ENCODE measurements around the gene TP73. TPM values are rescaled to one million over a fixed set of nuclear protein-coding genes. Genes with fewer than 3 reads are reported as not detected.
A peak's percentile ranks its signal among the peaks of the same experiment; 100 is the strongest.

TP73 gene
- total RNA-seq, 8 experiments from 2014 or later, result 0.27 to 2.0 (median 0.83) TPM

- in situ Hi-C loops (cut with MboI; ENCODE audit: low pct_unique_long_range_greater_than_20kb in 2 of 9, low sequenced_read_pairs in 9 of 9, unreplicated experiment in 9 of 9), result no loop called here
- H3K27ac ChIP-seq, result no peak overlapping the region
- no peak for ATAC-seq (replicated peaks in 6 of 8)
- H3K4me3 ChIP-seq, result no peak overlapping the region
- peaks cover 0 to 7% of the 10 kb centered on the region in 2 donors for H3K4me1 ChIP-seq (replicated peaks in 1 of 2)
- 53 to 73% (median 56%) methylated on average over 6 to 12 of the region's 22 CpGs; no CpG with 5 or more reads in 6 of the 10 experiments for WGBS, 10 experiments
Measured at GRCh38 chr1:3676581-3677470, 24.5 kb downstream of the TP73 start.

GRCh38 chr1:3677484-3677883 lies 25.2 kb downstream of the TP73 start:
- ATAC-seq (replicated peaks in 6 of 8), result no peak
- WGBS, 10 experiments, result 33 to 100% (median 62%) methylated on average over 1 to 5 of the region's 5 CpGs; no CpG with 5 or more reads in 2 of the 10 experiments
- H3K27ac ChIP-seq, result no peak overlapping the region
- H3K4me1 ChIP-seq (replicated peaks in 1 of 2), result peaks cover 0 to 3% of the 10 kb centered on the region in 2 donors
- no peak overlapping the region for H3K4me3 ChIP-seq
- in situ Hi-C loops (cut with MboI; ENCODE audit: low pct_unique_long_range_greater_than_20kb in 2 of 9, low sequenced_read_pairs in 9 of 9, unreplicated experiment in 9 of 9), result no loop called here

GRCh38 chr1:3678361-3679097 lies 26.2 kb downstream of the TP73 start:
- WGBS, 10 experiments, result 36 to 73% (median 50%) methylated on average over 1 to 13 of the region's 21 CpGs; no CpG with 5 or more reads in 5 of the 10 experiments
- Histone ChIP-seq H3K27ac (no peak overlapping the region), H3K4me1 (replicated peaks in 1 of 2) (peaks cover 0 to 3% of the 10 kb centered on the region in 2 donors), H3K4me3 (no peak overlapping the region)
- no peak for ATAC-seq (replicated peaks in 6 of 8)
- in situ Hi-C loops (cut with MboI; ENCODE audit: low pct_unique_long_range_greater_than_20kb in 2 of 9, low sequenced_read_pairs in 9 of 9, unreplicated experiment in 9 of 9), result no loop called here

- ATAC-seq (replicated peaks in 6 of 8), result no peak
- WGBS, 10 experiments, result 77 to 96% (median 84%) methylated on average over 2 to 17 of the region's 18 CpGs; no CpG with 5 or more reads in 1 of the 10 experiments
- in situ Hi-C loops (cut with MboI; ENCODE audit: low pct_unique_long_range_greater_than_20kb in 2 of 9, low sequenced_read_pairs in 9 of 9, unreplicated experiment in 9 of 9), result no loop called here
- Histone ChIP-seq H3K4me1 (replicated peaks in 1 of 2) (peaks cover 0 to 7% of the 10 kb centered on the region in 2 donors), H3K27ac (no peak overlapping the region), H3K4me3 (no peak overlapping the region)
Measured at GRCh38 chr1:3679098-3679555, 26.8 kb downstream of the TP73 start.

- 60 to 92% (median 79%) methylated on average over 1 to 9 of the region's 9 CpGs; no CpG with 5 or more reads in 1 of the 10 experiments for WGBS, 10 experiments
- H3K4me3 ChIP-seq, result no peak overlapping the region
- H3K27ac ChIP-seq, result no peak overlapping the region
- peaks cover 0 to 7% of the 10 kb centered on the region in 2 donors for H3K4me1 ChIP-seq (replicated peaks in 1 of 2)
- in situ Hi-C loops (cut with MboI; ENCODE audit: low pct_unique_long_range_greater_than_20kb in 2 of 9, low sequenced_read_pairs in 9 of 9, unreplicated experiment in 9 of 9), result no loop called here
- no peak for ATAC-seq (replicated peaks in 6 of 8)
Measured at GRCh38 chr1:3679799-3680453, 27.6 kb downstream of the TP73 start.

GRCh38 chr1:3680488-3681230 lies 28.3 kb downstream of the TP73 start:
- 62 to 100% (median 80%) methylated on average over 1 to 12 of the region's 20 CpGs; no CpG with 5 or more reads in 5 of the 10 experiments for WGBS, 10 experiments
- in situ Hi-C loops (cut with MboI; ENCODE audit: low pct_unique_long_range_greater_than_20kb in 2 of 9, low sequenced_read_pairs in 9 of 9, unreplicated experiment in 9 of 9), result no loop called here
- ATAC-seq (replicated peaks in 6 of 8), result peak in 5 of 8 experiments; percentile 7 to 78 (median 60)
- Histone ChIP-seq H3K4me3 (no peak overlapping the region), H3K27ac (no peak overlapping the region), H3K4me1 (replicated peaks in 1 of 2) (peaks cover 0 to 7% of the 10 kb centered on the region in 2 donors)

- 79 to 91% (median 80%) methylated on average over 1 to 9 of the region's 19 CpGs; no CpG with 5 or more reads in 7 of the 10 experiments for WGBS, 10 experiments
- H3K27ac ChIP-seq, result no peak overlapping the region
- H3K4me3 ChIP-seq, result no peak overlapping the region
- peaks cover 0 to 7% of the 10 kb centered on the region in 2 donors for H3K4me1 ChIP-seq (replicated peaks in 1 of 2)
- in situ Hi-C loops (cut with MboI; ENCODE audit: low pct_unique_long_range_greater_than_20kb in 2 of 9, low sequenced_read_pairs in 9 of 9, unreplicated experiment in 9 of 9), result no loop called here
- ATAC-seq (replicated peaks in 6 of 8), result peak in 2 of 8 experiments; percentile 2 to 44
Measured at GRCh38 chr1:3681231-3681897, 29.0 kb downstream of the TP73 start.

- no peak overlapping the region for H3K27ac ChIP-seq
- WGBS, 10 experiments, result 17 to 82% (median 81%) methylated on average over 1 to 16 of the region's 27 CpGs; no CpG with 5 or more reads in 5 of the 10 experiments
- in situ Hi-C loops (cut with MboI; ENCODE audit: low pct_unique_long_range_greater_than_20kb in 2 of 9, low sequenced_read_pairs in 9 of 9, unreplicated experiment in 9 of 9), result no loop called here
- H3K4me3 ChIP-seq, result no peak overlapping the region
- peaks cover 0 to 7% of the 10 kb centered on the region in 2 donors for H3K4me1 ChIP-seq (replicated peaks in 1 of 2)
- ATAC-seq (replicated peaks in 6 of 8), result no peak
Measured at GRCh38 chr1:3681898-3682806, 29.8 kb downstream of the TP73 start.

- no peak for ATAC-seq (replicated peaks in 6 of 8)
- Histone ChIP-seq H3K27ac (no peak overlapping the region), H3K4me3 (no peak overlapping the region), H3K4me1 (replicated peaks in 1 of 2) (peaks cover 0 to 7% of the 10 kb centered on the region in 2 donors)
- 20 to 100% (median 83%) methylated on average over 1 of the region's 1 CpG; no CpG with 5 or more reads in 5 of the 10 experiments for WGBS, 10 experiments
- in situ Hi-C loops (cut with MboI; ENCODE audit: low pct_unique_long_range_greater_than_20kb in 2 of 9, low sequenced_read_pairs in 9 of 9, unreplicated experiment in 9 of 9), result no loop called here
Measured at GRCh38 chr1:3683197-3683596, 30.9 kb downstream of the TP73 start.

GRCh38 chr1:3683992-3684391 lies 31.7 kb downstream of the TP73 start:
- peak; percentile 21 to 66 (median 50) for ATAC-seq (replicated peaks in 6 of 8)
- WGBS, 10 experiments, result 3% methylated on average over 5 of the region's 26 CpGs; no CpG with 5 or more reads in 9 of the 10 experiments
- H3K4me1 ChIP-seq (replicated peaks in 1 of 2), result peaks cover 0 to 7% of the 10 kb centered on the region in 2 donors
- no peak overlapping the region for H3K4me3 ChIP-seq
- no peak overlapping the region for H3K27ac ChIP-seq
- in situ Hi-C loops (cut with MboI; ENCODE audit: low pct_unique_long_range_greater_than_20kb in 2 of 9, low sequenced_read_pairs in 9 of 9, unreplicated experiment in 9 of 9), result no loop called here

GRCh38 chr1:3685222-3685621 lies 32.9 kb downstream of the TP73 start:
- in situ Hi-C loops (cut with MboI; ENCODE audit: low pct_unique_long_range_greater_than_20kb in 2 of 9, low sequenced_read_pairs in 9 of 9, unreplicated experiment in 9 of 9), result no loop called here
- H3K4me3 ChIP-seq, result no peak overlapping the region
- ATAC-seq (replicated peaks in 6 of 8), result no peak
- no peak overlapping the region for H3K27ac ChIP-seq
- WGBS, 10 experiments, result 40 to 90% (median 77%) methylated on average over 2 to 9 of the region's 14 CpGs; no CpG with 5 or more reads in 6 of the 10 experiments
- H3K4me1 ChIP-seq (replicated peaks in 1 of 2), result peaks cover 0 to 7% of the 10 kb centered on the region in 2 donors
